Loucy (cell line): ENCODE measurements around the gene APOD.

Experiments used
- EZH2phosphoT487 ChIP-seq: fragments of 200-600 bp; IDR thresholded peaks from 2 replicates; pipeline ENCODE4 v1.6.1; 2018; ENCODE audit warnings: antibody characterized with exemption, mild to moderate bottlenecking, moderate library complexity, borderline replicate concordance
- TF ChIP-seq, protein P1 (sequence below): fragments of 200-600 bp; sonication (generic); conservative IDR thresholded peaks from 2 replicates; pipeline ENCODE4 v1.5.1; 2014; ENCODE audit warnings: mild to moderate bottlenecking, antibody characterized with exemption, low read length

DNA sequence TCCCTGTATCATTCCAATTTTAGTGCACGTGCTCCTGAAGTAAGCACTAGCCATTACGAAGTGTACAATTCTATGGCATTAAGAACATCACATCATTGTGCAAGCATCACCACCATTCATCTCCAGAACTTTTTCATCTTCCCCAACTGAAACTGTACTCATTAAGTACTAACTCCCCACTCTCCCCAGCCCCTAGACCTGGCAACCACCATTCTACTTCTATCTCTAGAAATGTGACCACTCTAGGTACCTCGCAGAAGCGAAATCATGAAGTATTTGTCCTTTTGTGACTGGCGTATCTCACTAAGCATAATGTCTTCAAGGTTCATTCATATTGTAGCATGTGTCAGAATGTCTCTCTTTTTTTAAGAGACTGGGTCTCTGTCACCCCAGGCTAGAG lies 52.1 kb downstream of the APOD start:
- TF ChIP-seq, protein P1, sequence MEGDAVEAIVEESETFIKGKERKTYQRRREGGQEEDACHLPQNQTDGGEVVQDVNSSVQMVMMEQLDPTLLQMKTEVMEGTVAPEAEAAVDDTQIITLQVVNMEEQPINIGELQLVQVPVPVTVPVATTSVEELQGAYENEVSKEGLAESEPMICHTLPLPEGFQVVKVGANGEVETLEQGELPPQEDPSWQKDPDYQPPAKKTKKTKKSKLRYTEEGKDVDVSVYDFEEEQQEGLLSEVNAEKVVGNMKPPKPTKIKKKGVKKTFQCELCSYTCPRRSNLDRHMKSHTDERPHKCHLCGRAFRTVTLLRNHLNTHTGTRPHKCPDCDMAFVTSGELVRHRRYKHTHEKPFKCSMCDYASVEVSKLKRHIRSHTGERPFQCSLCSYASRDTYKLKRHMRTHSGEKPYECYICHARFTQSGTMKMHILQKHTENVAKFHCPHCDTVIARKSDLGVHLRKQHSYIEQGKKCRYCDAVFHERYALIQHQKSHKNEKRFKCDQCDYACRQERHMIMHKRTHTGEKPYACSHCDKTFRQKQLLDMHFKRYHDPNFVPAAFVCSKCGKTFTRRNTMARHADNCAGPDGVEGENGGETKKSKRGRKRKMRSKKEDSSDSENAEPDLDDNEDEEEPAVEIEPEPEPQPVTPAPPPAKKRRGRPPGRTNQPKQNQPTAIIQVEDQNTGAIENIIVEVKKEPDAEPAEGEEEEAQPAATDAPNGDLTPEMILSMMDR: no peak
- no peak for TF ChIP-seq EZH2phosphoT487
